CD1c-positive myeloid dendritic cell (primary cell): ENCODE data around the gene RASGEF1B.

Experiments used
- DNase-seq: peaks from one replicate; pipeline ENCODE4 v3.0.0-alpha.2; 2016; ENCODE audit errors: extremely low spot score

Gene RASGEF1B

DNA sequence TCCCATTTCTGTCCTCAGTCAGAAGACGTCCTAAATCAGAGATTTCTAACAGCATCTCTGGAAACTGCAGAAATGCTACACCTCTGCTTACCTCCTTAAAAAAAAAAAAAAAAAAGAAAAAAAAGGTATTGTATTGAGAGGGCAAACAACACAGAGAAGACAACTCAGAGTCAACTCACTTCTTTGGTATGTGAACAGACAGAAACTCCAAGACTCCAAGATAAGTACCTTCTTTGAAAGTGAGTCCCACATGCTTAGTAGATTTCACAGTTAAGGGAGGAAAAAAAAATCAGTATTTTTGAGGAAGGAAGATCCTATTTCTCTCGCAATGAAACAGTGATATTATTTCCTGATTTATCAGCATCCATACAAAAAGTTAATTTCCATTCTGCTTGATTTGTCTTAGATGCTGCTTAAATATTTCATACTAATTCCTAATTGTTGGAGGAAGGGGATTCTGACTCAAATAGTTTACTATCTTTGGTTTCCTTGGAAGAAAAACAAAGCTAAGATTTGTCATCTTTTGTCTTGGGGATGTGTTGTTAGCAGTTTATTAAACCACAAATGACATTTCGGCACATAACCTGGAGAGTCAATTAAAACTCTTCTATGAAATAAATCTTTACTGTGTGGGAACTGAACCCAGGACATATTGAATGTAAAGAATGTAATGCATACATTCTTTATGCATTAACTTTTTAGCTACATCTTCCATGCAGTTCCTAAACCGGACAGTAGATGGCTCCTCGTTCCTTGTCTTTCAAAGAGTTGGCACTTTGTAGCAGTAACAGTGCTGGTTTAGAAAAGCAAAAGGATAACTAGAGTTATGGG is 4.7 kb downstream of the RASGEF1B start:
- peak; percentile 89 for DNase-seq

DNA sequence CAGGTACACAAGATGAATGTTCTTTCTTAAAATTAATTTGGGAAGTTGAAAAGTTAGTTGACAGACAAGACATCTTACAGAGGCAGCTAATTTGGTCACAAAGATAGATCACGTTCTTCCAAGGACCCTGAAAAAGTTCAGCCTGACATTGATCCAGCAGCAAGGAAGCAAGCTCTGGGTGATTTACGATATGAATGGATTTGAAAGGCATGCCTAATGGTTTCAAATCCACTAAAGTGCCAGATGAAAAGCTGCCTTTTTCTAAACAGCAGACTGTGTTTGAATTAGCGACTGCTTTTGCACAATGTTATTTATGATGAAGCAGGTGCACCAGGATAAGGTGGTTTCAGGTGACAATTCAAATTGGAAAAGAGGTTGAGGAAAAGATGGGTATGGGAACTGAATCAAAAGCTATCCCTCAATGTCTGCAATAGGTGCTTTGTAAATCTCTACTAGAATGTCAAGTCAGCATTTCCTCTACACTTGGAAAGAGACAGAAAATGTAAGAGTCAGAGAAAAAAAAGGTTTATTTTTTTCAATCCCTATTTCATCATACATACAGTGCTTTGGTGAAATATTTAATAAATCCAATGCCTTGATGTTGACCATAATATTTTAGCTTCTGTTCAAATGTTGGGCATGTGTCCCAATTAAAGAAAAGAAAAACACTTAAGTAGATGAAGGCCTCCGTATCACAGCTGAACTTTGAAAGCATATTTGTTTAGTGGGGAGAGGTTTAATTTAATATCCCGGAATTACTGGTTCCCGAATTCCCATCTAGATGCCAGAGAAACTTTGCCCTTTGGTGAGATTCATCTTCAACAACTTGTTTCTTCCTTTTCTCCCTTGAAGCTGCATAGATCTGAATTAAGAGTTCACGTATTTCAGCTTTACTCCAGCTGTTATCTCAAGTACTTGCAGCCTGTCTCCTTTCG is 6.0 kb downstream of the RASGEF1B start:
- no peak for DNase-seq

DNA sequence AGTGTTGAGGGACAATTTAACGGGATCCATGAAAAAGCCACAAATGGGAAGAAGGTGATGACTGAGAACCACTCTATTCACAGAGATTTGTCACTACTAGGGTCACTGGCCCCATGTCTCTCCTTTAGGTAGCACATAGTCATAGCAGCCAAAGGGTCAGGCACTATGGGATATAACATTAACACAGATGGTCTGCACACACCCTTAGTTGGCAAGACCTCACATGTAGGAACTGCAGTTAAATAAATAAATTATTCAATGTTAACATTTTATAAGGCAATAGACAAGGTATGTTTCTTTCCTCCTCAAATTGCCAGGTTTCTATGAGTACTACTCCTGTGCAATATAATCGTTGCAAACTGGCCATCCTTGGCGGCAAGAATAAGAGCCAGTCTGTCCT is 10.9 kb downstream of the RASGEF1B start:
- DNase-seq: no peak

DNA sequence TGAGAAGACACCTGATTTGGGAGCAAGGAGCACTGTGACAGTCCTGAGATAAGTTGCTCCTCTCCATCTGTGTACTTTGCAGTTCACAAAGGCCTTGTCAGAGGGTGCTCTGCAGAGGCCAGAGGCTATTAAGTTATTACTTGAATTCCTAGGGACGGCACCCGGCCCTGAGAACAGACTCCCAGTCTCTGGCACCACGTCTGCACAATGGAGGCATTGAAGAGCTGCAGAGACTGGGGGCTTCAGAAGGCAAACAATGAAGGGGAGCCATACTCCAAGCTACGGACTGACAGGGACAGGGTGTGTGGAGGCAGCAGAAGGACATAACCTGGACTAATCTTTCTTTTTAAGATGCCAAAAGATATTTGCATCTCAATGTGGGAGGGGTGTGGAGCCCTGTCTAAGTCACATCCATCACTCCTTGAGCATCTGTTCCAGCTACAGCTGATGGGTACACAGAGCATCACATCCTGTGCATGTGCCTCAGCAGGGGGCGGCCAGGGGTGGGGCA is 11.5 kb downstream of the RASGEF1B start:
- DNase-seq: no peak

DNA sequence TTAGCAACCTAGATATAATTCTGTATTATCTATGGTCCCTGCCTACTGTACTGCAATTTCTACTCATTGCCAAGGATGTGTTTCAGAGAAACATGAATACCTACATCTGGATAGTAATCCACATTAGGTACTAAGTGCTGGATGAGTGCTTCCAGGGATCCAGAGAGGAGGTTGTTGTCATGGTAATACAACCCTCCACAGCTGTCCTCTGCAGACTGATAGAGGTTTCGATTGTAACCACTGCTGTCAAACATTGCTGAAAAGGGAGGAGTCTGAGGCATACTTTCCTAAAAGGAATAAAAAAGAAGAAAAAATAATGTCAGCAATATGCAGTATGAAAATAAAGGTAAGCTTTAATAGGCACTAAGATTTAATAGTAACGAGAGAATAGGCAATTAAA is 12.5 kb downstream of the RASGEF1B start:
- no peak for DNase-seq

DNA sequence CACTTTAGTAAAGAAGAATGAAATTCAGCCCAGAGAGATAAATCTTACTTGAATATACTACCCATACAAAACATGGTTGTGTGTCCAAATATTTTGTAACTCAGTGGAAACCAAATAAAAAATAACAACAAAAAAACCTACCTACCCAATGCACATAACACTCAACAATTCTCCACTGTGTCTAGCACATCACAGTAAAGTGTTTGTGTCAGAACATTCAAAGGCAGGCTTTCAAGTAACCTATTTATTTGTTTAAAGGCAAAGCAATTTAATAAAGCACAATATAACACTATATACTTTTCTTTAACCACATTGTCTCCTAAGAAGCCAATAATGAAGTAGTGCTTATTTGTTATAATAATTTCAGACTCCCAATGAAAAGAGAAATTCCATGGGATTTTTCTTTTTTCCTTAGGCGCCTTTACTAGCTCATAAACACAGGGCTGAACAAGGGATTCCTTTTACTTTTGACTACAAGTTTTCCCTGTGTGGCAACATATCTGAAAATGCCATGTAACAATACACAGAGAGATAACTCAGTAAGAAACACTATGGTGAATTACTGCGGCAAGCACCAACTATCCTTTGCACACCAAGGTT is 13.7 kb downstream of the RASGEF1B start:
- no peak for DNase-seq

DNA sequence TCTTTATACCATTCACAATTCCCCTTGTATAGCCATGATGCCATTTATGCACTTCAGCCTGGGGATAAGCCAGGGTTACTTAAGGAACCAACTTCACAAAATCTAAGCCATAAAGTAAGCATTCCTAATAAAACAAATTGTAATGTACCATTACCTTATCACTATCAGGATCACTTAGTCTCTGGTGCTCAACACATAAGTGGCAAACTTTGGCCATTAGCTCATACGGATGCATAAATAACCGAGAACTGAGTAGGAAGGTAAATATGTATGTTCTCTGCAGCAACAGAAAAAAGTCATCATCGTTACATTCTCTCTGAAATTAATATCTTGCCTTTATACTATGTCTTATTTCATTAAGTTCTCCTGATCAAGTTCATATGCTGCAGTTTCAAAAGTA is 14.4 kb downstream of the RASGEF1B start:
- DNase-seq: no peak

DNA sequence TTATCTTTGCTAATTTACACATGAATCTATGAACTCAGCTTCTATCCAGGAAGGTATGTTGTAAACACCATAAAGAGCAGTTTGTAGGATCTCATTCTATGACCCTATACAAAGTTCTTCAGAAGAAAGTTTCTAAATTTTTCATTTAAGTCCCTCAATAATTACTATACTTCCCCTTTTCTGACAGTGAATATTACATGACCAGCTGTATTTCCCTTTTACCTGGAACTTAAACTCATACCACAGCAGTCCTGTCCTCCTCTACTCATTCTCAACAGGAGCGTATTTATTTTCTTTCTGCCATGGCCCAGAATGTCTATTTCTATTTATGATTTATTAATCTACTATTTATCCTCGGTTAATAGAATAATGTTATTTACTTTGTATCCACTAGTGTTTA is 15.8 kb downstream of the RASGEF1B start:
- DNase-seq: peak; percentile 41

DNA sequence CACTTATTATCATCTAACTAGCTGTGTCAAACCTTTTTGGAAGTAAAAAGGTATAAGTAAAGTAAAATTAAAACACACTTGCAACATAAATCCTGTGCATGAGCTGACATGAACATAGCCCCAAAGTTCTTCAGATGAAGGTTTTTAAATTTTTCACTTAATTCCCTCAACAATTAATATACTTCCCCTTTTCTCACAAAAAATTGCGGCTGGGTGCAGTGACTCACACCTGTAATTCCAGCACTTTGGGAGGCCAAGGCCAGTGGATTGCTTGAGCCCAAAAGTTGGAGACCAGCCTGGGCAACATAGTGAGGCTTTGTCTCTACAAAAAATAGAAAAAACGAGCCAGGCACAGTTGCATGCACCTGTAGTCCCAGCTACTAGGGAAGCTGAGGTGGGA is 16.8 kb downstream of the RASGEF1B start:
- peak; percentile 18 for DNase-seq

DNA sequence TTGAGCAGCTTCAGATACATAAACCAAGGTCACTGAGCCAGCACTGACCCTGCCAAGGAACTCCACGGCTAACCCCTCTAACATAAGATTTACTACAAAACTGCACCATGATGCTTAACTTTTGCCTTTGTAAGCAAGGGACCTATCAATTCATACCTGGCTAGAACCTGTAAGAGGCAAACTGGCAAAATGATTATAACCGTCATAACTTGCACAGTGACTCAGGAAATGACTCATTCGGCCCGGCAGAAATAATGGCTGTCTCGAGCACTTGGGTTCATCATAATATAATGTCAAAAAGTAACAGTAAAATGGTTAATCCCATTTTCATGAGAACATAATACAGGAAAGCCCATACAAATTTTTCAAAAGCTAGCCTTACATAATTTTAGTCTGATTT is 17.2 kb downstream of the RASGEF1B start:
- no peak for DNase-seq

DNA sequence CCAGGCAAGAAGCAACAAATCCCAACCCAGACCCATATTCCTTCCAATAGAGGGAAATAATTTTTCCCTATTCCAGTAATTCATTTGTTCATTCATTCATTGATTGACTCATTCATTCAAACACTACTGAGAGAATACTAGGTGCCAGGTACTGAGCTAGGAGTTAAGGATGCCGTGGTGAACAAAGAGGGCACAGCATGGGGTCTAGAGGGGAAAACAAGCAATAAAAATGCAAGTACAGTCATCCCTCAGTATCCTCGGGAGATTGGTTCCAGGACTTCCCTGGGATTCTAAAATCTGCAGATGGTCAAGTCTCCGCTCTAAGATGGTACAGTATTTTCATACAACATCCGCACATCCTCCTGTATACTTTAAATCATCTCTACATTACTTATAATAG is 18.7 kb downstream of the RASGEF1B start:
- no peak for DNase-seq

DNA sequence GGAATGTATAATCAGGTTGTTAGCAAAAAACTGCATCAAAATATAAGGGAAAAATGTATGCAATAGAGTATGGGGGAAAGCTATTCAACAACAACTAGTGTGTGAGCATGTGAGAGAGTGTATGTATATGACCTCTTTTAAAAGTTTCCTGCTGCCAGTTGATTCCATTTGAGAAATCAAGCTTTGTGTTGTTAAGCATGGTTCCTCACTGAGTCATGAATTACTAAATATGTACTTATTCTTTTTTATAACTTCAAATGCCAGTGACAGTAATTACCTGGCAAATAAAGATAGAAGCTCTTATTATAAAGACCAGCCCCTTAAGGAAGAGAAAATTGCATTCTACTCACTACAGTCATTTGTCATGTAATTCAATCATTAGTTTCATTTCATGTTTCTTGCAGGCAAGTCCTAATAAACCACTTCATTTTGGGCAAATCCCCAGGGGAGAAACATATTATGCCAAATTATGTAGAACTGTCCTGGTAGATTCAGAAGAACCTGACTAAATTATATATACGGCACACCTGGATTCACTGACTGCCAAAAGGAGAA is 19.2 kb downstream of the RASGEF1B start:
- DNase-seq: no peak

DNA sequence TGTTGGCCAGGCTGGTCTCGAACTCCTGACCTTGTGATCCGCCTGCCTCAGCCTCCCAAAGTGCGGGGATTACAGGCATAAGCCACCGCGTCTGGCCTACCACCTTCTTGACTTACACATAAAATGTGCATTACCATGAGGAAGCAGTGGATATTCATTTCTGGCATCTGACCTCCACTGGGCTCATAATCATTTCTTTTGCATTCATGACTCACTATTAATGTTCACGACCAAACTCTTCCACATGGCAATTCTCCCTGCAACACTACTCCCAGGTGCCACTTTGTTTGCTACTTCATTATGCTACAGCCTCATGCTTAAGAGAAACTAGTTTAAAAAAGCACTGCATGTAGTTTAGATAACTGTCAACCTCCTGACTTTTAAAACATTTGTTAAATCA is 22.7 kb downstream of the RASGEF1B start:
- no peak for DNase-seq

DNA sequence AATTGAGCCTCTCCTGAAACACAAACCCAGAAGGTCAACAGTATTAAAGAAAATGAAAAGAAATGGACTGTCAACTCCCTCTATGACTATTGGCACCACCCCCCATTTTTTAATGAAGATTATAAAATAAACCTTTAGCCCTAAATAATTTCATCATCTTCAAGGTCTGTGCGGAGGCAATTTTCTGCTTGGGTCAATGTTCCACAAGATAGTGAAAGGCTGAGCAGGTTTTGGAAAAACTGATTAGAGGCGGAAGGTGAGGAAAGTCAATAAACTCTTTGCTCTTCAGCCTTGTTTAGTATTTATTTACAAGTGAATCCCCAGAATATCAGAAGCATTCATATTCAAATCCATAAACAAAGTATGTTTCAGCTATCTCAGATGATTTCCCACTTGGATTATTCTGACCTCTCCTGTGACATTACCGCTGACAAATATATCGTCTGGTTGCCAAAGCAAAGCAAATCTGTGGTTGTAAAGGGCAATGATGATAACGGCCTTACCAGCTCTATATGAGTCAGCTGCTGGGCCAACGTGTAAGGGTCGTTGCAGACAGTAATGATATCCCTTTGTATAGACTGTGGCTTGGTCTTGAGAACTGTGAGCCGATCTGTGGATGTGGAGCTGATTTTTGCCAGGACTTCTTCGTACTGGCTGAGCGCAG is 24.0 kb downstream of the RASGEF1B start:
- no peak for DNase-seq

DNA sequence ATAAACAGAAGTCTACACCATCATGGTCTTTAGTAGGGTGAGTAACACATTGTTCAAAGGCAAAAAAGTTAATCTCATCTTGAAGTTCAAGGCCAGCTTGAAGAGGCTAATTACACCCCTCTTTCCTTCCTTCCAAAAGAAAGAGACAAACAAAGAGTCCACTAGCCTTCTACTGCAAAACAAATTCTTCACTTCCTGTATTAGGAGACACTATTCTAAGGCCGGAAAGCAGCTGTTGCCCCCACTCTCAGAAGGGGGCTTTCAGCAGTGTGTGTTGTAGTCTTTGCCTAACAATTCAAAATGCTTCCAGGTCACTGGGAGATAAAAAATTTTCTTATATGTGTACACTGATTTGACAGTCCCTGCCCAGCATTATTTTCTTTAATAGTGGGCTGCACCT is 25.1 kb downstream of the RASGEF1B start:
- no peak for DNase-seq

DNA sequence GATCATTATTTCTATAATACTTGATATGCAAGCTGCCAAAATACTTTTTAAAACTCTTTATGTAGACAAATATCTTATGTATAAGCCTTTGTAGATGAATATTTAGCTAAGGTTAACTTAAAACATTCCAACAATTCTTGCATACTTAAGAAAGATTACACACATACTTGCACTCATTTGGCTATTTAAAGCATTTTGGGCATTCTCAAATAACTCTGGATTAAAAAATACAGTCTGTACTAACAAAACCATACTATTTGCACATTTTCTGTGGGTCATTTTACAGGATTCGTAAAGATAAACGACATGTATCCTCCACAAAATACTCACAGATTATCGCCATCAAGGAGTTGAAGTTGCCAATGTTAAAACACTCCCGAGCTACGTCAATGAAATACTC is 26.5 kb downstream of the RASGEF1B start:
- no peak for DNase-seq

DNA sequence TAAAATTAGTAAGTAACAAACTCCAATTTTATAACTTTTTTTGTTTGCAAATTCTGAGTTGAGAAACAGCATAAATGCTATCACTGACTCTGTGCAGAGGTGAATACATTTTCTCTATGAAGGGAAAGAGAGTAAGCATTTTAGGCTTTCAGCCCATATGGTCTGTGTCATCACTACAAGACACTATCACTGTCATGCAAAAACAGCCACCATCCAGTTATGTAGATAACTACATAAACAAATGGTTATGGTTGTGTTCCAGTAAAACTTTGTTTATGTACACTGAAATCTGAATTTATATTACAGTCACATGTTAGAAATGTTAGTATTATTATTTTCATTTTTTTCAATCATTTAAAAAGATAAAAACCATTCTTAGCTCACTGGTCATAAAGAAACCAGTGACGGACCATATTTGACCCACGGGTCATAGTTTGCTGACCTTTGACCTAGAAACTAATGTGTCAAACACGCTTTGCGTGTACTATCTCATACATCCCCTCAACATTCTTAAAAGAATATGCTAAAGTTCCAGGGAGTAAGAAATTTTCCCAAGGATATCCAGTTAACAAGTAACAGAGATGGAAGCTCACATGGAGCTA is 29.1 kb downstream of the RASGEF1B start:
- DNase-seq: no peak

DNA sequence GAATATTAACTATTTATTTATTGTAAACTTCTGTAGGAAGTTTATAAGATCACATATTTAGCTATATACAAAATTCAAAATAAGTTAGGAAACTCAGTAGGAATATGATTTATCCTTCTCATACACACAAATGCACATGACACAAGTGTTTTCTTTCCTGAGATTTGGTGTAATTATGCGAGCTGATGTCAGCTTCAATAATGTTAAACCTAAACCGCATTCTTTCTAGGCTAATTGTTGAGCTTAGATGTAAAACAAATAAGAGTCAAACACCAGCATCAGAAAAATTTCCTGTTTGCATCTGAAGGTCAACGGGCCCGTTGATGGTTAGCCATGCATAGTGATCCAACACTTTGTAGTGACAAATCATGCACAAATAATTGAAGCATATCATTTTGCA is 30.8 kb downstream of the RASGEF1B start:
- DNase-seq: no peak

DNA sequence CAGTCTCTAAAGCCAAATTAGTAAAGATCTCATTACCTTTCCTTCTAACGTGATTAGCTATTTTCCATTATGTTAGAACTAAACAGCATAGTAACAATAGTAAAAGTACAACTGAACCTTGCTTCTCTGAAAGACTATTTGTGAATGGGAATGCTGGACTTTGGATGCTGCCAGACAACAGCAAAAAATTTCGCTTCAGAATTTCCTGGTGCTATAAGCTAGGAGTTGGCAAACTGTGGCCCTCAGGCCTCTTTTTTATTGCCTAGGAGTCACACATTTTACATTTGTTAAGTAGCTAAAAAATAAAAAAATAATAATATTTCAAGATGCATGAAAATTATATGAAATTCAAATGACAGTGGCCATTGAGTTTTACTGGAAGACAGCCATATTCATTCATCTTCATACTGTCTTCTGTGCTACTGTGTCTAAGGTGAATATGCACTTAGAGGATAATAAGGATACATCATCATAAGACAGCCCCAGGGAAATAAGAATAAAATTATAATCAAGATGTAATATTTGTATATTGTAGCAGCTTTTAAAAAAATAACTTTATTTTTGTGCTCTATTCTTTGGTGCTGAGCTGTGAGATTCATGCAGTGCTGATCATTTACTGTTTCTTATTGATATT is 34.6 kb downstream of the RASGEF1B start:
- no peak for DNase-seq

DNA sequence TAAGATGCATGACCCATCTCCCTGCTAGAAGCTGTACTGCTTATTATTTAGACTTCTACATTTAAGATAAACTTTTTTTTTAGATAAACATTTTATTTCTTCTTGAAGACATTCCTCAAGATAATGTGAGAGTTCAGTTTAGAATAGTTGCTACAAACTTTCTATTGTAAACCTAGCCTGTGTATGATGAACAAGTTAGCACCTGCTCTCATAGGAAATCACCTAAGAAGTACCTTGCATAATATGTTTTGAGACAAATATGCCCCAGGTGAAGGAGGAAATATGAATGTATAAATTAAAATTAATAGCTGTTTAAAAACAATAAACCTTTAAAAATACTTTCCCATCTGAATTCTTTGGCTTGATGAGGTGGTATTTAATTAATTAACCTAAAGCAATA is 35.6 kb downstream of the RASGEF1B start:
- DNase-seq: no peak

DNA sequence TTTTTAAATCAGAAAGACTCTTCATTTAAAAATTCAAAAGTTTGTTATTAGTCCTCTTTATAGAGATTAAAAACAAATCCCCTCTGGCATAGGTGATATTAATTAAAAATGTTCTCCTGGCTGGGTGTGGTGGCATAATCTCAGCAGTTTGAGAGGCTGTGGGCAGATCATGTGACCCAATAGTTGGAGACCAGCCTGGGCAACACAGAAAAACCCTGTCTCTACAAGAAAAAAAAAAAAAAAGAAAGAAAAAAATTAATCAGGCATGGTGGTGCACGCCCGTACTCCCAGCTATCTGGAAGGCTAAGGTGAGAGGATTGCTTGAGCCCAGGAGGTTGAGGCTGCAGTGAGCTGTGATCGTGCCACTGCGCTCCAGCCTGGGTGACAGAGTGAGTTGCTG is 38.9 kb downstream of the RASGEF1B start:
- no peak for DNase-seq
